Lower leg skin (tissue), 4 donors: ENCODE data around the gene GLCE. TPM values are rescaled to one million over a fixed set of nuclear protein-coding genes. Genes with fewer than 3 reads are reported as not detected.

Experiments used
- DNase-seq, 2 donors: peaks; one replicate each; pipeline ENCODE4 v3.0.0-alpha.2; 2019; ENCODE audit warnings: low spot score in 2 of 2
- H3K4me3 ChIP-seq: fragments of 200-600 bp; sonication (generic); 2 replicates; pipeline ENCODE4 v1.5.1; 2017; ENCODE audit warnings: mild to moderate bottlenecking, low read depth; ENCODE audit not compliant: poor library complexity, severe bottlenecking
- CTCF ChIP-seq, 3 donors: fragments of 450-650 bp; IDR thresholded peaks; one replicate each; pipeline ENCODE4 v1.5.1; 2016; ENCODE audit warnings: antibody characterized with exemption in 3 of 3, mild to moderate bottlenecking in 3 of 3, moderate library complexity in 2 of 3
- POLR2A ChIP-seq, 2 donors: fragments of 450-650 bp; IDR thresholded peaks; one replicate each; pipeline ENCODE4 v1.6.1; 2016 to 2017; ENCODE audit warnings: antibody characterized with exemption in 2 of 2, mild to moderate bottlenecking in 1 of 2, moderate library complexity in 1 of 2
- WGBS, 2 donors: methylation state at CpG; one replicate each; pipeline ENCODE4 v1.1.5; 2018; 5-methylcytosine and 5-hydroxymethylcytosine counted together
- intact Hi-C: fragments of 100-400 bp; cut with DNase I; formaldehyde crosslinking; loops from one replicate; pipeline ENCODE4 v1.15.0; 2023; ENCODE audit warnings: low total_unique reads
- total RNA-seq, 4 donors: library from RNA; depleted of rRNA; stranded (reverse); fragments of >200 nt; gene quantifications; one replicate each; pipeline ENCODE4 v1.1.0, GENCODE V29; 2016

The GLCE gene
- total RNA-seq, 4 donors from 2014 or later: 10.3 to 18.0 (median 12.8) TPM

- intact Hi-C loops: no loop called here
- no peak for DNase-seq
- TF ChIP-seq CTCF (IDR thresholded peaks at IDR 0.05): no peak
- no peak overlapping the region for H3K4me3 ChIP-seq
- 75 to 91% methylated on average over 2 of the region's 2 CpGs for WGBS, 2 donors
Observed at GRCh38 chr15:69225355-69226022, 65.1 kb downstream of the GLCE start.

GRCh38 chr15:69226023-69226355 is 65.6 kb downstream of the GLCE start:
- intact Hi-C loops: no loop called here
- no peak overlapping the region for H3K4me3 ChIP-seq
- DNase-seq: no peak
- TF ChIP-seq POLR2A (IDR thresholded peaks at IDR 0.05): no peak
- TF ChIP-seq CTCF (IDR thresholded peaks at IDR 0.05): no peak
- WGBS, 2 donors: 80 to 81% methylated on average over 3 of the region's 3 CpGs

GRCh38 chr15:69232144-69232543 is 71.7 kb downstream of the GLCE start:
- no peak for TF ChIP-seq POLR2A (IDR thresholded peaks at IDR 0.05)
- no peak for TF ChIP-seq CTCF (IDR thresholded peaks at IDR 0.05)
- intact Hi-C loops: no loop called here
- WGBS, 2 donors: 68 to 72% methylated on average over 4 of the region's 4 CpGs
- DNase-seq: no peak
- H3K4me3 ChIP-seq: no peak overlapping the region

- intact Hi-C loops: no loop called here
- WGBS, 2 donors: 28 to 41% methylated on average over 1 of the region's 1 CpG
- DNase-seq: no peak
- H3K4me3 ChIP-seq: no peak overlapping the region
- TF ChIP-seq CTCF (IDR thresholded peaks at IDR 0.05) (no peak), POLR2A (IDR thresholded peaks at IDR 0.05) (no peak)
Observed at GRCh38 chr15:69232765-69233164, 72.3 kb downstream of the GLCE start.

- no peak overlapping the region for H3K4me3 ChIP-seq
- intact Hi-C loops: no loop called here
- DNase-seq: no peak
- TF ChIP-seq CTCF (IDR thresholded peaks at IDR 0.05): no peak
- TF ChIP-seq POLR2A (IDR thresholded peaks at IDR 0.05): no peak
Observed at GRCh38 chr15:69234676-69235075, 74.2 kb downstream of the GLCE start.

- intact Hi-C loops: no loop called here
- no peak overlapping the region for H3K4me3 ChIP-seq
- no peak for DNase-seq
- 55 to 56% methylated on average over 4 of the region's 4 CpGs for WGBS, 2 donors
- TF ChIP-seq POLR2A (IDR thresholded peaks at IDR 0.05) (no peak), CTCF (IDR thresholded peaks at IDR 0.05) (no peak)
Observed at GRCh38 chr15:69236505-69236904, 76.1 kb downstream of the GLCE start.
